ENCODE measurements around the gene SF3B1.

Gene SF3B1

DNA sequence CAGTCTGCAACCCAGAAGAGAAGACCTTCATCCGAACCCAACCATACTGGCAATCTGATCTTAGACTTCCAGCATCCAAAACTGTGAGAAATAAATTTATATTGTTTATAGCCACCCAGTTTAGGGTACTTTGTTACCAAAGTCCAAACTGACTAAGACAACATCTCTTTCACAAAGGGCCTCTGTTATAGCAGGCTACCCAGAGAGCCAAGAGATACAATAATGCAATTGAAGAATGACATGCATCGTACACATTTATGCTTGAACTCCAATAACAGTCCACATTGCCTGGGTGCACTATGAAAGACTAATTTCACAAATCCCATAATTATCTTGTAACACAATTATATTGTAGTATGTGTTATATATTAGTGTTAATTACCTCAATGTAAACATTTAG, 85.1 kb downstream of the SF3B1 start:
- TF ChIP-seq FOXP2 (optimal IDR thresholded peaks at IDR 0.05; ENCODE audit: borderline replicate concordance, extremely low read depth, extremely low read length, insufficient read depth) (no peak), REST (IDR thresholded peaks at IDR 0.05; ENCODE audit: insufficient read depth in 1 of 2, low read depth in 2 of 2, low read length in 2 of 2) (no peak), TAF1 (IDR thresholded peaks at IDR 0.05; ENCODE audit: borderline replicate concordance, insufficient read depth, low read length) (no peak), POLR2AphosphoS5 (IDR thresholded peaks at IDR 0.05; ENCODE audit: low read depth, low read length) (no peak), SIN3A (IDR thresholded peaks at IDR 0.05; ENCODE audit: borderline replicate concordance, insufficient read depth, low read length) (no peak)

DNA sequence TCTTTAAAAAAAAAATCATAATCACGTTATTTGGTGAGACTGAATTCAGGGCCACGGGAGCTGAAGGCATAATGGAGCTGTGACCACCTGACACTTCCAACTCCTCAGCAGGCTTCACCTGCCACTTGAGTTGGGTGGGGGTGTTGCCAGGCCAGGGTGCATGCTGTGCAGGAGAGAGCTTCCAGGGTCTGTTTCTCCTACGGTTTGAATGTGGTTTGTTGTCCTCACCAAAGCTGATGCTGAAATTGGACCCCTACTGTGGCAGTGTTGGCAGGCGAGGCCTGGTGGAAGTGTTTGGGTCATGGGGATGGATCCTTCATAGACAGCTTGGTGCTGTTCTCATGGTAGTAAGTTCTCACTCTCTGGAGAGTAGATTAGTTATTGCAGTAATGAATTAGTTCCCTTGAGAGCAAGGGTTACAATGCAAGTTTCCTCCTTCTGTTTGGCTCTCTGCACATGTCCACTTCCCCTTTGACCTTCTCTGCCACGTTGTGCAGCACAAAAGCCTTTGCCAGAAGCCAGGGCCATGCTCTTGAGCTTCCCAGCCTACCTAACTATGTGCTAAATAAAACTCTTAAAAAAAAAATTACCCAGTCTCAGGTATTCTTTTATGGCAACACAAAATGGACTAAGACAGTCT, 86.0 kb downstream of the SF3B1 start:
- TF ChIP-seq POLR2AphosphoS5 (IDR thresholded peaks at IDR 0.05; ENCODE audit: low read depth, low read length), result no peak
- no peak for TF ChIP-seq REST (IDR thresholded peaks at IDR 0.05; ENCODE audit: insufficient read depth in 1 of 2, low read depth in 2 of 2, low read length in 2 of 2)
- TF ChIP-seq FOXP2 (optimal IDR thresholded peaks at IDR 0.05; ENCODE audit: borderline replicate concordance, extremely low read depth, extremely low read length, insufficient read depth), result no peak
- TF ChIP-seq TAF1 (IDR thresholded peaks at IDR 0.05; ENCODE audit: borderline replicate concordance, insufficient read depth, low read length), result no peak
- TF ChIP-seq SIN3A (IDR thresholded peaks at IDR 0.05; ENCODE audit: borderline replicate concordance, insufficient read depth, low read length), result no peak

DNA sequence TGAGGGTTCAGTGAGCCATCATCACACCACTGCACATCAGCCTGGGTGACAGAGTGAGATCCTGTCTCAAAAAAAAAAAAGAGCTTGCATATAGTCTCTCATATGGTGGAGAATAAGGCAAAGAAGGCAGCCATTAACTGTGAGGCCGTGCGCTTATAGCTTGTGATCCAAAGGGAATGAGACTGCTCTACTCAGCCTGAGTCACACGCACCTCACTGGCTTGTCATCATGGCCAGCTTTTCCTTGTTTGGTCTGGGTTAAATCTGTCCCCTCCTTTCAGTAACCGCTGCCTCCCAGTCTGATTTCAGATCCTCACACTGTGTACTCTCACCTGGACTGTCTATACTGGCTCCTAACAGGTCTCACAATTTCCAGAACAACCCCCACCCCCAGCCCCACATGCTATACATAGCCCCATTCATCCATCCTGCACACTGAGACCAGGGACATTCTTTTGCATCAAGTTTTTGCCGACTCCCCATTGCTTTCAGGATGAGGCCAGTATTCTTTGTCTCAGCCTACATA, 88.9 kb downstream of the SF3B1 start:
- no peak for TF ChIP-seq POLR2AphosphoS5 (IDR thresholded peaks at IDR 0.05; ENCODE audit: low read depth, low read length)
- no peak for TF ChIP-seq FOXP2 (optimal IDR thresholded peaks at IDR 0.05; ENCODE audit: borderline replicate concordance, extremely low read depth, extremely low read length, insufficient read depth)
- no peak for TF ChIP-seq TAF1 (IDR thresholded peaks at IDR 0.05; ENCODE audit: borderline replicate concordance, insufficient read depth, low read length)
- TF ChIP-seq SIN3A (IDR thresholded peaks at IDR 0.05; ENCODE audit: borderline replicate concordance, insufficient read depth, low read length), result no peak
- no peak for TF ChIP-seq REST (IDR thresholded peaks at IDR 0.05; ENCODE audit: insufficient read depth in 1 of 2, low read depth in 2 of 2, low read length in 2 of 2)

- TF ChIP-seq SIN3A (IDR thresholded peaks at IDR 0.05; ENCODE audit: borderline replicate concordance, insufficient read depth, low read length), result no peak
- TF ChIP-seq TAF1 (IDR thresholded peaks at IDR 0.05; ENCODE audit: borderline replicate concordance, insufficient read depth, low read length), result no peak
- TF ChIP-seq POLR2AphosphoS5 (IDR thresholded peaks at IDR 0.05; ENCODE audit: low read depth, low read length), result no peak
- no peak for TF ChIP-seq FOXP2 (optimal IDR thresholded peaks at IDR 0.05; ENCODE audit: borderline replicate concordance, extremely low read depth, extremely low read length, insufficient read depth)
- no peak for TF ChIP-seq REST (IDR thresholded peaks at IDR 0.05; ENCODE audit: insufficient read depth in 1 of 2, low read depth in 2 of 2, low read length in 2 of 2)
Measured at GRCh38 chr2:197340591-197340990, 94.2 kb downstream of the SF3B1 start.
